ENCODE measurements around the gene ATG13. TPM values are rescaled to one million over a fixed set of nuclear protein-coding genes. Genes with fewer than 3 reads are reported as not detected.

Gene ATG13
- total and polyA plus RNA-seq, 2 of the 8 experiments (the other 6 are each of a cell fraction or from before 2014, with no cell fraction given): 65.0 to 77.4 TPM

GRCh38 chr11:46630237-46630636 is 12.9 kb downstream of the ATG13 start:
- Histone ChIP-seq H3K79me1 (ENCODE audit: low read depth, low read length) (peaks cover 2% of the 10 kb centered on the region; the same call in 1 of the 2 replicates), H3K23me2 (ENCODE audit: low read depth, low read length) (no peaks in the 10 kb centered on the region), H3K27me3 (replicated peaks in 1 of 4; ENCODE audit: control insufficient read depth in 3 of 4, extremely low read depth in 1 of 4, insufficient read depth in 3 of 4, low read length in 3 of 4) (no peaks in the 10 kb centered on the region), H3K18ac (ENCODE audit: extremely low read depth, low read length) (no peak overlapping the region), H2BK12ac (ENCODE audit: low read depth, low read length) (no peak overlapping the region), H3K14ac (ENCODE audit: insufficient read length) (no peak overlapping the region), H3K9ac (replicated peaks in 1 of 4; ENCODE audit: extremely low read depth in 1 of 4, low read depth in 3 of 4, low read length in 3 of 4) (no peak overlapping the region), H3K56ac (replicated peaks; ENCODE audit: insufficient read length, low read depth, low read length) (no peak overlapping the region), H3K4me3 (ENCODE audit: extremely low read depth in 1 of 4, insufficient read depth in 2 of 4, low read depth in 3 of 4, low read length in 4 of 4) (no peak overlapping the region), H2AFZ (ENCODE audit: low read length) (no peak overlapping the region), H3K4me1 (replicated peaks in 1 of 4; ENCODE audit: control insufficient read depth in 3 of 4, insufficient read depth in 4 of 4, low read length in 3 of 4) (no peaks in the 10 kb centered on the region), H2BK20ac (ENCODE audit: low read length) (no peak overlapping the region), H2BK120ac (replicated peaks; ENCODE audit: low read depth, low read length) (no peak overlapping the region), H2AK5ac (ENCODE audit: low read depth, low read length) (no peak overlapping the region), H4K20me1 (replicated peaks in 1 of 2; ENCODE audit: control insufficient read depth in 1 of 2, insufficient read depth in 2 of 2, low read length in 2 of 2) (peaks cover 0 to 3% of the 10 kb centered on the region in 2 experiments), H4K91ac (replicated peaks; ENCODE audit: insufficient read length, low read length) (no peak overlapping the region), H3K79me2 (ENCODE audit: control insufficient read depth in 1 of 2, insufficient read depth in 2 of 2, low read length in 2 of 2) (peaks cover 0 to 10% of the 10 kb centered on the region in 2 experiments; a peak in 2 of 4 replicates), H3K9me3 (ENCODE audit: insufficient read depth in 2 of 2, low read depth in 1 of 2, low read length in 1 of 2) (no peaks in the 10 kb centered on the region), H3K4me2 (ENCODE audit: insufficient read depth in 1 of 2, low read depth in 2 of 2, low read length in 2 of 2) (no peak overlapping the region), H3K27ac (ENCODE audit: low read depth, low read length) (no peak overlapping the region), H4K5ac (ENCODE audit: insufficient read length, low read depth, low read length) (no peak overlapping the region), H4K8ac (ENCODE audit: extremely low read depth, insufficient read depth, low read length) (no peak overlapping the region), H2BK5ac (ENCODE audit: low read depth, low read length) (no peak overlapping the region), H3K23ac (ENCODE audit: insufficient read length) (no peak overlapping the region), H2BK15ac (ENCODE audit: low read length) (no peak overlapping the region), H3K36me3 (ENCODE audit: control insufficient read depth in 2 of 4, insufficient read depth in 4 of 4, low read length in 3 of 4) (peaks cover 0 to 14% (median 5%) of the 10 kb centered on the region in 4 experiments; a peak in 2 of 8 replicates), H3K4ac (replicated peaks; ENCODE audit: insufficient read length, low read depth, low read length) (no peak overlapping the region)
- POLR2A ChIA-PET (ENCODE audit: partially characterized antibody): interaction anchor here (1.1 to 1.5 kb wide), 2 partner anchors 14 to 30 kb away, joined by 3 read pairs; no protein-coding TSS in a partner anchor
- 95% methylated on average over 1 of the region's 1 CpG; no CpG with 5 or more reads in 1 of the 2 experiments for WGBS, 2 experiments (ENCODE audit: extremely low coverage in 1 of 2, insufficient coverage in 1 of 2, insufficient read length in 1 of 2, insufficient replicate concordance in 2 of 2, low coverage in 1 of 2, low lambda C conversion rate in 2 of 2, missing lambda C conversion rate in 1 of 2)
- FAIRE-seq: no peak
- CTCF ChIA-PET (ENCODE audit: partially characterized antibody): interaction anchor here (1.5 kb wide), 1 partner anchor 13 kb away, joined by 3 read pairs; the partner anchor contains the start of genes ATG13 and HARBI1
- TF ChIP-seq ATF3 (IDR thresholded peaks at IDR 0.05; ENCODE audit: insufficient read depth, low read depth, low read length) (no peak), SIX5 (IDR thresholded peaks at IDR 0.05; ENCODE audit: low read depth, low read length) (no peak), POLR2A (IDR thresholded peaks at IDR 0.05; ENCODE audit: control extremely low read depth in 1 of 2, low read depth in 2 of 2, low read length in 2 of 2) (no peak), SAP30 (IDR thresholded peaks at IDR 0.05; ENCODE audit: insufficient read depth, insufficient replicate concordance, low read length) (no peak), E2F6 (IDR thresholded peaks at IDR 0.05) (no peak), GTF2F1 (IDR thresholded peaks at IDR 0.05; ENCODE audit: borderline replicate concordance, low read depth, low read length) (no peak), POLR2AphosphoS5 (IDR thresholded peaks at IDR 0.05; ENCODE audit: low read depth, low read length) (no peak), KDM1A (IDR thresholded peaks at IDR 0.05; ENCODE audit: borderline replicate concordance, low read length) (no peak), NRF1 (IDR thresholded peaks at IDR 0.05; ENCODE audit: low read depth, low read length) (no peak), SIRT6 (IDR thresholded peaks at IDR 0.05; ENCODE audit: low read length) (no peak), GABPA (IDR thresholded peaks at IDR 0.05; ENCODE audit: borderline replicate concordance, insufficient read depth, low read length) (no peak), TAF7 (optimal IDR thresholded peaks at IDR 0.05; ENCODE audit: borderline replicate concordance, low read depth, low read length) (no peak)
- DNase-seq (ENCODE audit: low read depth in 1 of 2, low spot score in 2 of 2): no peak

Measured in H1 (cell line).